A673 (cell line): ENCODE data around the gene DRD2. TPM values are rescaled to one million over a fixed set of nuclear protein-coding genes. Genes with fewer than 3 reads are reported as not detected.

Source experiments
- BruUV-seq: library from RNA; stranded (reverse); fragments of 400-500 nt; replicated peaks from 2 replicates; lab custom pipeline; 2021; lab: Mats Ljungman, UMichigan
- CTCF ChIA-PET: fragments of 300-600 bp; sonication (Branson Sonifier 250); formaldehyde crosslinking; loops from one replicate; lab custom pipeline; 2022; ENCODE audit warnings: antibody characterized with exemption; lab: Charles Lee
- POLR2A ChIA-PET: fragments of 300-600 bp; sonication (Branson Sonifier 250); formaldehyde crosslinking; loops from one replicate; lab custom pipeline; 2022; ENCODE audit warnings: antibody characterized with exemption; ENCODE audit not compliant: low non-redundant PET; lab: Charles Lee
- DNase-seq: peaks from one replicate; pipeline ENCODE4 v3.0.0-alpha.2; 2015; ENCODE audit warnings: low spot score
- H3K27ac ChIP-seq: fragments of 200-600 bp; sonication (generic); 2 replicates; pipeline ENCODE4 v1.5.1; 2016; ENCODE audit warnings: mixed run types, low read depth, mild to moderate bottlenecking, mixed read lengths, antibody characterized with exemption, low read length; ENCODE audit not compliant: poor library complexity, severe bottlenecking
- H3K27me3 ChIP-seq: fragments of 200-600 bp; sonication (generic); replicated peaks from 2 replicates; pipeline ENCODE4 v1.6.1; 2017; ENCODE audit warnings: mixed run types, low read depth, mild to moderate bottlenecking, mixed read lengths, antibody characterized with exemption, low read length; ENCODE audit not compliant: insufficient read depth, poor library complexity
- H3K36me3 ChIP-seq: fragments of 200-600 bp; sonication (generic); 2 replicates; pipeline ENCODE4 v1.6.1; 2016; ENCODE audit warnings: mixed run types, mild to moderate bottlenecking, mixed read lengths, antibody characterized with exemption, low read length; ENCODE audit not compliant: insufficient read depth, poor library complexity, severe bottlenecking
- H3K4me1 ChIP-seq: fragments of 200-600 bp; sonication (generic); 2 replicates; pipeline ENCODE4 v1.6.1; 2017; ENCODE audit warnings: mixed run types, mild to moderate bottlenecking, mixed read lengths, antibody characterized with exemption, low read length; ENCODE audit not compliant: insufficient read depth, poor library complexity, severe bottlenecking
- H3K4me3 ChIP-seq: fragments of 200-600 bp; sonication (generic); 2 replicates; pipeline ENCODE4 v1.5.1; 2016; ENCODE audit warnings: low read depth, mixed run types, mild to moderate bottlenecking, mixed read lengths, low read length; ENCODE audit not compliant: poor library complexity, severe bottlenecking
- H3K9me3 ChIP-seq: fragments of 200-600 bp; sonication (generic); 2 replicates; pipeline ENCODE4 v1.6.1; 2016; ENCODE audit warnings: mixed run types, low read depth, mild to moderate bottlenecking, mixed read lengths, antibody characterized with exemption, low read length; ENCODE audit not compliant: poor library complexity, severe bottlenecking
- EZH2 ChIP-seq: fragments of 200-600 bp; sonication (generic); IDR thresholded peaks from 2 replicates; pipeline ENCODE4 v1.6.1; 2017; ENCODE audit warnings: borderline replicate concordance, low read depth, mild to moderate bottlenecking, mixed read lengths, antibody characterized with exemption, low read length; ENCODE audit not compliant: poor library complexity, severe bottlenecking
- intact Hi-C: fragments of 100-400 bp; cut with micrococcal nuclease; formaldehyde crosslinking; loops from one replicate; pipeline ENCODE4 v1.10.0; 2022; ENCODE audit not compliant: unreplicated experiment
- total RNA-seq: library from RNA; stranded (reverse); gene quantifications from 2 replicates; pipeline ENCODE4 v1.2.3, GENCODE V29; 2021
- TF ChIP-seq, protein P1 (sequence below): fragments of 300-800, 200-600 bp; sonication (generic); conservative IDR thresholded peaks from 2 replicates; pipeline ENCODE4 v1.5.1; 2017; ENCODE audit warnings: low read depth, mild to moderate bottlenecking, antibody characterized with exemption, low read length, moderate library complexity, mixed read lengths

DRD2 gene
- total RNA-seq, 1 experiment from 2014 or later: 0.39 TPM

DNA sequence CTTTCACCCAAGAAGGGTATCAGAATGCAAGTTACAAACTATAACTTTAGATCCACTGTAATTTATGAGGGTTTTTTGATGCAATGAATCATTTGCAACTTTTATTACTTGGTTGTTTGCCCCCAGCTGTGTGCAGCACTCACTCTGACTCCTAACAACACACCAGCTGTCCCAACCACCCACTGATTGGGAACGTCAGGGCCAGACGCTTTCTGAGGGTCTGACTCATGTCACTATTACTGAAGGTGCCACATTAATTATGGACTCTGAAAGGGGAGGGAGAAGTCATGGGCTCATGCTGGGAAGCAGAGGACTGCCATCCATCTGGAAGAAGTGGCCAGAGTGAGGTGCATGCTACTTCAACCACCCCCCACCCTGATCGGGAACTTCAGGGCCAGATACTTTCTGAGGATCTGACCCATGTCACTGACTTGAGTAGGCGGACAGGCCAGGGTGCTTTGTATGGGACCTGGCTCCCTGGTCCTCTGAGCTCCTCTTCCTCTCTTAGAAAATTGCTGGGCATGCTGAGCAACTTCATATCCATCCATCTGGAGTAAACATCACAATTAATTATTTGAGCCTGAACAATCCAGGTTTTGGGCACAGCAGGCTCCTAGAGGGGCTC is 44.9 kb upstream of the DRD2 start:
- ChIA-PET CTCF (no interaction called here), POLR2A (no interaction called here)
- no peak for TF ChIP-seq EZH2
- TF ChIP-seq, protein P1, sequence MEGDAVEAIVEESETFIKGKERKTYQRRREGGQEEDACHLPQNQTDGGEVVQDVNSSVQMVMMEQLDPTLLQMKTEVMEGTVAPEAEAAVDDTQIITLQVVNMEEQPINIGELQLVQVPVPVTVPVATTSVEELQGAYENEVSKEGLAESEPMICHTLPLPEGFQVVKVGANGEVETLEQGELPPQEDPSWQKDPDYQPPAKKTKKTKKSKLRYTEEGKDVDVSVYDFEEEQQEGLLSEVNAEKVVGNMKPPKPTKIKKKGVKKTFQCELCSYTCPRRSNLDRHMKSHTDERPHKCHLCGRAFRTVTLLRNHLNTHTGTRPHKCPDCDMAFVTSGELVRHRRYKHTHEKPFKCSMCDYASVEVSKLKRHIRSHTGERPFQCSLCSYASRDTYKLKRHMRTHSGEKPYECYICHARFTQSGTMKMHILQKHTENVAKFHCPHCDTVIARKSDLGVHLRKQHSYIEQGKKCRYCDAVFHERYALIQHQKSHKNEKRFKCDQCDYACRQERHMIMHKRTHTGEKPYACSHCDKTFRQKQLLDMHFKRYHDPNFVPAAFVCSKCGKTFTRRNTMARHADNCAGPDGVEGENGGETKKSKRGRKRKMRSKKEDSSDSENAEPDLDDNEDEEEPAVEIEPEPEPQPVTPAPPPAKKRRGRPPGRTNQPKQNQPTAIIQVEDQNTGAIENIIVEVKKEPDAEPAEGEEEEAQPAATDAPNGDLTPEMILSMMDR: no peak
- Histone ChIP-seq H3K4me1 (no peaks in the 10 kb centered on the region), H3K27ac (no peak overlapping the region), H3K4me3 (no peak overlapping the region), H3K36me3 (no peaks in the 10 kb centered on the region), H3K27me3 (no peaks in the 10 kb centered on the region), H3K9me3 (no peaks in the 10 kb centered on the region)
- no TSS peak for BruUV-seq
- intact Hi-C loops: no loop called here
- peak; percentile 82 for DNase-seq

DNA sequence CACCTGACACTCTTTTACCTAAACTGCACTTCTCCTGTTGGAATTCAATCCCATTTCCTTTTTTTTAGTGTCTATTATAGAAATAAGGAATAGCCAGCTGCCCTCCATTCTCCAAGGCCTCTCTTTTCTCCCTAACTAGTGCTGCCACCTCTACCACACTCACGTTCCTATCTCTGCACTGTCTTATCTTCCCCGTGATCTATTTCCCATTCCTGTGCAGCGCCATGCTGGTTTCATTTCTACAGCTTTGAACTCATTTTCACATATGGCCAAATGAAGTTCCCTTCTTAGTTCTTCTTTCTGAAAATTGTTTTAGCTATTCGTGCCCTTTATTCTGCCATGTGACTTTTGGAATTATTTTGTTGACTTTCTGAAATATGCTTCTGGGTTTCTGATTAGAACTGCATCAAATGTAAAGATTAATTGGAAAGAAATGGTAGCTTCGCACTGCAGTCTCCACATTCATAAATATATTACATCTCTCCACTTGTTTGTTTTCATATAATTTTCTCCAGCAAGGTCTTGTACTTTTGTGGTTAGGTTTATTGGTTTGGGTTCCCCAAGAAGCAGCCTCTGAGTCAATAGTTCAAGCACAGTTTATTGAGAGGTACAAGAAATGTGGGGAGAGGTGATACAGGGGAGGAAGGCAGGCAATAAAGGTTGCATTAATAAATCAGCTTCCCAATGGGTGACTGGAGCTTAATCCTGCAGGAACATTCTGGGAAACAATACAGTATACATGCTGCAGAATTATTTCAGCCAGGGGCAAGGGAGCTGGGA is 43.7 kb upstream of the DRD2 start:
- Histone ChIP-seq H3K27ac (no peak overlapping the region), H3K4me3 (no peak overlapping the region), H3K4me1 (no peaks in the 10 kb centered on the region), H3K9me3 (no peaks in the 10 kb centered on the region), H3K36me3 (no peaks in the 10 kb centered on the region), H3K27me3 (no peaks in the 10 kb centered on the region)
- BruUV-seq: no TSS peak
- no peak for TF ChIP-seq EZH2
- TF ChIP-seq, protein P1: no peak
- ChIA-PET CTCF (no interaction called here), POLR2A (no interaction called here)
- DNase-seq: no peak
- intact Hi-C loops: no loop called here

DNA sequence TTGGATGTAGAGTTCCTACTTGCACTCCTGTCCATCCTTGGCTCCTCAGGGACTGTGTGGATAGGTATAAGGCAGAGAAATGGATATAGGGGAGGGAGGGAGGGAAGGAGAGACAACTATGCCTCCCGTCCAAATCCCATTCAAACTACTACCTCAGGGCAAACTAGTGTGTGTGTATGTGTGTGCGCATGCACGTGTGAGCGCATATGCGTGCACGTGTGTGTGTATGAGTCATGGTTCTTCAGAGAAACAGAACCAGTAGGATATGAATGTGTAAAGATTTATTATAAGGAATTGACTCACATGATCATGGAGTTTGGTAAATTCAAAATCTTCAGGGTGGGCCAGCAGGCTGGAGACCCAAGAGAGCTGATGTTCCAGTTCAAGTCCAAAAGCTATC is 42.2 kb upstream of the DRD2 start:
- CTCF ChIA-PET: no interaction called here
- intact Hi-C loops: no loop called here
- no TSS peak for BruUV-seq

More for the DNA sequence above, 42.2 kb upstream of the DRD2 start:
- Histone ChIP-seq H3K27me3 (no peaks in the 10 kb centered on the region), H3K4me3 (no peak overlapping the region), H3K9me3 (no peaks in the 10 kb centered on the region), H3K27ac (no peak overlapping the region), H3K36me3 (no peaks in the 10 kb centered on the region), H3K4me1 (no peaks in the 10 kb centered on the region)
- DNase-seq: no peak
- TF ChIP-seq, protein P1: no peak
- no peak for TF ChIP-seq EZH2
- POLR2A ChIA-PET: interaction anchor here (0.6 kb wide), 1 partner anchor 382 kb away, joined by 3 read pairs; no protein-coding TSS in a partner anchor
